RWPE2 (cell line): ENCODE measurements around the gene PHF14.

Experiments used
- ATAC-seq: fragments of 200-7000 bp; cut with Tn5 transposase; 3 replicates; pipeline ENCODE4 v1.9.1; 2021; ENCODE audit warnings: low read depth
- DNase-seq: peaks from one replicate; pipeline ENCODE4 v3.0.0-alpha.2; 2020; ENCODE audit warnings: low spot score
- H3K27ac ChIP-seq: fragments of 450-650 bp; 2 replicates; pipeline ENCODE4 v1.5.1; 2017; ENCODE audit warnings: mild to moderate bottlenecking; ENCODE audit not compliant: poor library complexity, severe bottlenecking
- H3K27me3 ChIP-seq: fragments of 250-450 bp; sonication (Bioruptor Pico); 2 replicates; pipeline ENCODE4 v1.5.1; 2021; ENCODE audit warnings: mild to moderate bottlenecking, moderate library complexity; ENCODE audit not compliant: insufficient read depth, poor library complexity, severe bottlenecking
- H3K36me3 ChIP-seq: fragments of 250-450 bp; sonication (Bioruptor Pico); 2 replicates; pipeline ENCODE4 v1.5.1; 2020; ENCODE audit warnings: low read depth, mild to moderate bottlenecking, moderate library complexity
- H3K4me1 ChIP-seq: fragments of 250-450 bp; sonication (Bioruptor Pico); 2 replicates; pipeline ENCODE4 v1.5.1; 2021; ENCODE audit warnings: mild to moderate bottlenecking, moderate library complexity; ENCODE audit not compliant: insufficient read depth, poor library complexity, severe bottlenecking
- H3K4me3 ChIP-seq: fragments of 250-450 bp; sonication (Bioruptor Pico); 2 replicates; pipeline ENCODE4 v1.5.1; 2021; ENCODE audit warnings: mild to moderate bottlenecking, moderate library complexity; ENCODE audit not compliant: severe bottlenecking
- H3K9me3 ChIP-seq: fragments of 250-450 bp; sonication (Bioruptor Pico); 2 replicates; pipeline ENCODE4 v1.5.1; 2021; ENCODE audit warnings: mild to moderate bottlenecking, moderate library complexity; ENCODE audit not compliant: severe bottlenecking
- CTCF ChIP-seq: fragments of 450-650 bp; IDR thresholded peaks from one replicate; pipeline ENCODE4 v1.5.1; 2017; ENCODE audit warnings: mild to moderate bottlenecking, moderate library complexity; ENCODE audit not compliant: poor library complexity, severe bottlenecking

PHF14 gene

GRCh38 chr7:11077816-11078215 lies 104.1 kb downstream of the PHF14 start:
- ATAC-seq (no peak), DNase-seq (no peak)
- Histone ChIP-seq H3K4me3 (no peak overlapping the region), H3K9me3 (peaks cover under 1% of the 10 kb centered on the region), H3K27me3 (no peaks in the 10 kb centered on the region), H3K27ac (no peak overlapping the region), H3K4me1 (peaks cover 6% of the 10 kb centered on the region), H3K36me3 (no peaks in the 10 kb centered on the region; the same call in 1 of the 2 replicates)
- TF ChIP-seq CTCF: no peak

GRCh38 chr7:11078247-11078834 lies 104.7 kb downstream of the PHF14 start:
- H3K4me3 ChIP-seq: no peak overlapping the region
- no peaks in the 10 kb centered on the region; the same call in 1 of the 2 replicates for H3K36me3 ChIP-seq
- no peak for DNase-seq
- H3K4me1 ChIP-seq: peaks cover 6% of the 10 kb centered on the region
- ATAC-seq: no peak
- peaks cover 4% of the 10 kb centered on the region for H3K9me3 ChIP-seq
- H3K27ac ChIP-seq: no peak overlapping the region
- no peaks in the 10 kb centered on the region for H3K27me3 ChIP-seq
- TF ChIP-seq CTCF: no peak

- Histone ChIP-seq H3K27ac (no peak overlapping the region), H3K4me3 (no peak overlapping the region), H3K36me3 (peaks cover 4% of the 10 kb centered on the region; the same call in 1 of the 2 replicates), H3K27me3 (no peaks in the 10 kb centered on the region), H3K9me3 (peaks cover 4% of the 10 kb centered on the region), H3K4me1 (peaks cover 6% of the 10 kb centered on the region)
- no peak for TF ChIP-seq CTCF
- ATAC-seq: no peak
- DNase-seq: no peak
Observed at GRCh38 chr7:11079907-11080306, 106.2 kb downstream of the PHF14 start.

- peaks cover 4% of the 10 kb centered on the region; the same call in 1 of the 2 replicates for H3K36me3 ChIP-seq
- H3K4me3 ChIP-seq: no peak overlapping the region
- peaks cover 6% of the 10 kb centered on the region for H3K4me1 ChIP-seq
- no peaks in the 10 kb centered on the region for H3K27me3 ChIP-seq
- DNase-seq (no peak), ATAC-seq (no peak)
- peak overlapping the region; percentile 21 for H3K27ac ChIP-seq
- peaks cover 4% of the 10 kb centered on the region for H3K9me3 ChIP-seq
- no peak for TF ChIP-seq CTCF
Observed at GRCh38 chr7:11082121-11082520, 108.4 kb downstream of the PHF14 start.

GRCh38 chr7:11082552-11083213 lies 109.0 kb downstream of the PHF14 start:
- peak overlapping the region; percentile 21 for H3K27ac ChIP-seq
- DNase-seq: no peak
- no peak for ATAC-seq
- no peak overlapping the region for H3K4me3 ChIP-seq
- H3K36me3 ChIP-seq: peaks cover 4% of the 10 kb centered on the region; the same call in 1 of the 2 replicates
- no peak for TF ChIP-seq CTCF
- peaks cover 4% of the 10 kb centered on the region for H3K9me3 ChIP-seq
- peaks cover 6% of the 10 kb centered on the region for H3K4me1 ChIP-seq
- H3K27me3 ChIP-seq: no peaks in the 10 kb centered on the region
